HepG2 (cell line): Measurements from ENCODE around the gene TNFAIP8L1. TPM values are rescaled to one million over a fixed set of nuclear protein-coding genes. Genes with fewer than 3 reads are reported as not detected.

Experiments used
- ESRRA ChIP-seq: sonication (generic); formaldehyde crosslinking; IDR thresholded peaks from 2 replicates; pipeline ENCODE4 v1.5.1; 2020; ENCODE audit warnings: mild to moderate bottlenecking, low read depth, missing genetic modification reagents
- MTA1 ChIP-seq: sonication (generic); formaldehyde crosslinking; IDR thresholded peaks from 2 replicates; pipeline ENCODE4 v1.4.0; 2020; ENCODE audit warnings: missing genetic modification reagents, mild to moderate bottlenecking, borderline replicate concordance
- MZF1 ChIP-seq: sonication (generic); formaldehyde crosslinking; IDR thresholded peaks from 2 replicates; pipeline ENCODE4 v1.8.1; 2023; ENCODE audit warnings: mild to moderate bottlenecking, missing genetic modification reagents, borderline replicate concordance
- U2AF2 ChIP-seq: fragments of 200-400 bp; formaldehyde crosslinking; IDR thresholded peaks from 2 replicates; pipeline ENCODE4 v1.6.1; 2017; ENCODE audit warnings: low read depth, mild to moderate bottlenecking, low read length
- ZFY ChIP-seq: sonication (generic); formaldehyde crosslinking; IDR thresholded peaks from 2 replicates; pipeline ENCODE4 v1.4.0; 2020; ENCODE audit warnings: missing genetic modification reagents
- ZNF263 ChIP-seq: sonication (generic); formaldehyde crosslinking; IDR thresholded peaks from 2 replicates; pipeline ENCODE4 v1.4.0; 2020; ENCODE audit warnings: missing genetic modification reagents
- ZNF446 ChIP-seq: sonication (generic); formaldehyde crosslinking; IDR thresholded peaks from 2 replicates; pipeline ENCODE4 v1.5.0; 2020; ENCODE audit warnings: mild to moderate bottlenecking, missing genetic modification reagents
- ZNF564 ChIP-seq: sonication (generic); formaldehyde crosslinking; IDR thresholded peaks from 2 replicates; pipeline ENCODE4 v1.8.1; 2023; ENCODE audit warnings: mild to moderate bottlenecking, missing genetic modification reagents
- polyA plus RNA-seq, 8 experiments: library from polyadenylated mRNA; depleted of rRNA in 3 of 8; stranded (reverse) in 7 of 8; unstranded in 1 of 8; fragments of >200 nt; fragmentation: Illumina TruSeq in 4 of 8; extraction: Trizol in 4 of 8; gene quantifications; 2 replicates each; pipeline versions ENCODE4 v1.2.1 to v1.2.3, GENCODE V29; 2011 to 2016; ENCODE audit warnings: low read depth in 4 of 8, missing spikeins in 1 of 8, mixed read lengths in 1 of 8; ENCODE audit not compliant: insufficient read depth in 1 of 8
- total RNA-seq, 5 experiments: library from RNA; depleted of rRNA; stranded (reverse); fragments of >200 nt; fragmentation: Illumina TruSeq; extraction: Trizol; gene quantifications; 2 replicates each; pipeline ENCODE4 v1.2.3, GENCODE V29; 2016; ENCODE audit warnings: low read depth in 1 of 5
- TF ChIP-seq, protein P1 (sequence below): sonication (generic); formaldehyde crosslinking; IDR thresholded peaks from 2 replicates; pipeline ENCODE4 v1.9.0; 2021; ENCODE audit warnings: missing genetic modification reagents, borderline replicate concordance
- TF ChIP-seq, protein P2 (sequence below): sonication (generic); formaldehyde crosslinking; IDR thresholded peaks from 2 replicates; pipeline ENCODE4 v1.5.1; 2020; ENCODE audit warnings: missing genetic modification reagents, mild to moderate bottlenecking, borderline replicate concordance
- TF ChIP-seq, protein P3 (sequence below): sonication (generic); formaldehyde crosslinking; IDR thresholded peaks from 2 replicates; pipeline ENCODE4 v1.5.1; 2020; ENCODE audit warnings: missing genetic modification reagents, mild to moderate bottlenecking, borderline replicate concordance
- TF ChIP-seq, protein P4 (sequence below): sonication (generic); formaldehyde crosslinking; IDR thresholded peaks from 2 replicates; pipeline ENCODE4 v1.8.0; 2022; ENCODE audit warnings: mild to moderate bottlenecking, missing genetic modification reagents, moderate library complexity
- TF ChIP-seq, protein P5 (sequence below): sonication (generic); formaldehyde crosslinking; conservative IDR thresholded peaks from 2 replicates; pipeline ENCODE4 v1.4.0; 2020; ENCODE audit warnings: mild to moderate bottlenecking, missing genetic modification reagents, moderate library complexity

The TNFAIP8L1 gene
- total and polyA plus RNA-seq, 2 of the 13 experiments (the other 11 are each of a cell fraction or from before 2014, with no cell fraction given): 13.4 to 21.4 TPM

DNA sequence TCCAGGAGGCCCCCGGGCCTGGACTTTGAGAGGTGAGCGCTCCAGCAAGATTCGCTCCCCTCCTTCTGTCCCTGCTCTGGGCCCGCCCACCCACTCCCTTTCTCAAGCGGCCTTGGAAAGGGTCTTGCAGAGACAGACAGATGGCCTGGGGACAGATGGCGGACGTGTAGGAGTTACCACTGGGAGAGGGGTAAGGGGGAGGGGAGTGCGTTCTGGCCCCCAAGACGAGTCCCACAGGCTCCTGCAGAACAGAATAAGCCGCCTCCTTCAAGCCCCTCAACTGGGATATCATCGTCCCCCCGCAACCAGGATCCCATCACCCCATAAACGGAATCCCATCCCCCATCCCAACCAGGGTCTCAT, 3.6 kb upstream of the TNFAIP8L1 start (continued):
- TF ChIP-seq ZFY (CRISPR knock-in tag) (no peak), MZF1 (no peak), MTA1 (CRISPR knock-in tag) (peak; percentile 64; the same call in 1 of the 2 replicates), ZNF446 (no peak), U2AF2 (no peak), ZNF263 (no peak), ZNF564 (CRISPR knock-in tag) (0 out of 2 replicates have a peak, but pooled peaks have one; percentile 31), ESRRA (CRISPR knock-in tag) (peak; percentile 29; the same call in 1 of the 2 replicates)
- TF ChIP-seq, protein P1, sequence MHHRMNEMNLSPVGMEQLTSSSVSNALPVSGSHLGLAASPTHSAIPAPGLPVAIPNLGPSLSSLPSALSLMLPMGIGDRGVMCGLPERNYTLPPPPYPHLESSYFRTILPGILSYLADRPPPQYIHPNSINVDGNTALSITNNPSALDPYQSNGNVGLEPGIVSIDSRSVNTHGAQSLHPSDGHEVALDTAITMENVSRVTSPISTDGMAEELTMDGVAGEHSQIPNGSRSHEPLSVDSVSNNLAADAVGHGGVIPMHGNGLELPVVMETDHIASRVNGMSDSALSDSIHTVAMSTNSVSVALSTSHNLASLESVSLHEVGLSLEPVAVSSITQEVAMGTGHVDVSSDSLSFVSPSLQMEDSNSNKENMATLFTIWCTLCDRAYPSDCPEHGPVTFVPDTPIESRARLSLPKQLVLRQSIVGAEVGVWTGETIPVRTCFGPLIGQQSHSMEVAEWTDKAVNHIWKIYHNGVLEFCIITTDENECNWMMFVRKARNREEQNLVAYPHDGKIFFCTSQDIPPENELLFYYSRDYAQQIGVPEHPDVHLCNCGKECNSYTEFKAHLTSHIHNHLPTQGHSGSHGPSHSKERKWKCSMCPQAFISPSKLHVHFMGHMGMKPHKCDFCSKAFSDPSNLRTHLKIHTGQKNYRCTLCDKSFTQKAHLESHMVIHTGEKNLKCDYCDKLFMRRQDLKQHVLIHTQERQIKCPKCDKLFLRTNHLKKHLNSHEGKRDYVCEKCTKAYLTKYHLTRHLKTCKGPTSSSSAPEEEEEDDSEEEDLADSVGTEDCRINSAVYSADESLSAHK (CRISPR knock-in tag): no peak
- TF ChIP-seq, protein P2, sequence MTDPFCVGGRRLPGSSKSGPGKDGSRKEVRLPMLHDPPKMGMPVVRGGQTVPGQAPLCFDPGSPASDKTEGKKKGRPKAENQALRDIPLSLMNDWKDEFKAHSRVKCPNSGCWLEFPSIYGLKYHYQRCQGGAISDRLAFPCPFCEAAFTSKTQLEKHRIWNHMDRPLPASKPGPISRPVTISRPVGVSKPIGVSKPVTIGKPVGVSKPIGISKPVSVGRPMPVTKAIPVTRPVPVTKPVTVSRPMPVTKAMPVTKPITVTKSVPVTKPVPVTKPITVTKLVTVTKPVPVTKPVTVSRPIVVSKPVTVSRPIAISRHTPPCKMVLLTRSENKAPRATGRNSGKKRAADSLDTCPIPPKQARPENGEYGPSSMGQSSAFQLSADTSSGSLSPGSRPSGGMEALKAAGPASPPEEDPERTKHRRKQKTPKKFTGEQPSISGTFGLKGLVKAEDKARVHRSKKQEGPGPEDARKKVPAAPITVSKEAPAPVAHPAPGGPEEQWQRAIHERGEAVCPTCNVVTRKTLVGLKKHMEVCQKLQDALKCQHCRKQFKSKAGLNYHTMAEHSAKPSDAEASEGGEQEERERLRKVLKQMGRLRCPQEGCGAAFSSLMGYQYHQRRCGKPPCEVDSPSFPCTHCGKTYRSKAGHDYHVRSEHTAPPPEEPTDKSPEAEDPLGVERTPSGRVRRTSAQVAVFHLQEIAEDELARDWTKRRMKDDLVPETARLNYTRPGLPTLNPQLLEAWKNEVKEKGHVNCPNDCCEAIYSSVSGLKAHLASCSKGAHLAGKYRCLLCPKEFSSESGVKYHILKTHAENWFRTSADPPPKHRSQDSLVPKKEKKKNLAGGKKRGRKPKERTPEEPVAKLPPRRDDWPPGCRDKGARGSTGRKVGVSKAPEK (CRISPR knock-in tag): no peak
- TF ChIP-seq, protein P3, sequence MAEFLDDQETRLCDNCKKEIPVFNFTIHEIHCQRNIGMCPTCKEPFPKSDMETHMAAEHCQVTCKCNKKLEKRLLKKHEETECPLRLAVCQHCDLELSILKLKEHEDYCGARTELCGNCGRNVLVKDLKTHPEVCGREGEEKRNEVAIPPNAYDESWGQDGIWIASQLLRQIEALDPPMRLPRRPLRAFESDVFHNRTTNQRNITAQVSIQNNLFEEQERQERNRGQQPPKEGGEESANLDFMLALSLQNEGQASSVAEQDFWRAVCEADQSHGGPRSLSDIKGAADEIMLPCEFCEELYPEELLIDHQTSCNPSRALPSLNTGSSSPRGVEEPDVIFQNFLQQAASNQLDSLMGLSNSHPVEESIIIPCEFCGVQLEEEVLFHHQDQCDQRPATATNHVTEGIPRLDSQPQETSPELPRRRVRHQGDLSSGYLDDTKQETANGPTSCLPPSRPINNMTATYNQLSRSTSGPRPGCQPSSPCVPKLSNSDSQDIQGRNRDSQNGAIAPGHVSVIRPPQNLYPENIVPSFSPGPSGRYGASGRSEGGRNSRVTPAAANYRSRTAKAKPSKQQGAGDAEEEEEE (CRISPR knock-in tag): no peak
- TF ChIP-seq, protein P4, sequence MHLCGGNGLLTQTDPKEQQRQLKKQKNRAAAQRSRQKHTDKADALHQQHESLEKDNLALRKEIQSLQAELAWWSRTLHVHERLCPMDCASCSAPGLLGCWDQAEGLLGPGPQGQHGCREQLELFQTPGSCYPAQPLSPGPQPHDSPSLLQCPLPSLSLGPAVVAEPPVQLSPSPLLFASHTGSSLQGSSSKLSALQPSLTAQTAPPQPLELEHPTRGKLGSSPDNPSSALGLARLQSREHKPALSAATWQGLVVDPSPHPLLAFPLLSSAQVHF (CRISPR knock-in tag): no peak
- TF ChIP-seq, protein P5, sequence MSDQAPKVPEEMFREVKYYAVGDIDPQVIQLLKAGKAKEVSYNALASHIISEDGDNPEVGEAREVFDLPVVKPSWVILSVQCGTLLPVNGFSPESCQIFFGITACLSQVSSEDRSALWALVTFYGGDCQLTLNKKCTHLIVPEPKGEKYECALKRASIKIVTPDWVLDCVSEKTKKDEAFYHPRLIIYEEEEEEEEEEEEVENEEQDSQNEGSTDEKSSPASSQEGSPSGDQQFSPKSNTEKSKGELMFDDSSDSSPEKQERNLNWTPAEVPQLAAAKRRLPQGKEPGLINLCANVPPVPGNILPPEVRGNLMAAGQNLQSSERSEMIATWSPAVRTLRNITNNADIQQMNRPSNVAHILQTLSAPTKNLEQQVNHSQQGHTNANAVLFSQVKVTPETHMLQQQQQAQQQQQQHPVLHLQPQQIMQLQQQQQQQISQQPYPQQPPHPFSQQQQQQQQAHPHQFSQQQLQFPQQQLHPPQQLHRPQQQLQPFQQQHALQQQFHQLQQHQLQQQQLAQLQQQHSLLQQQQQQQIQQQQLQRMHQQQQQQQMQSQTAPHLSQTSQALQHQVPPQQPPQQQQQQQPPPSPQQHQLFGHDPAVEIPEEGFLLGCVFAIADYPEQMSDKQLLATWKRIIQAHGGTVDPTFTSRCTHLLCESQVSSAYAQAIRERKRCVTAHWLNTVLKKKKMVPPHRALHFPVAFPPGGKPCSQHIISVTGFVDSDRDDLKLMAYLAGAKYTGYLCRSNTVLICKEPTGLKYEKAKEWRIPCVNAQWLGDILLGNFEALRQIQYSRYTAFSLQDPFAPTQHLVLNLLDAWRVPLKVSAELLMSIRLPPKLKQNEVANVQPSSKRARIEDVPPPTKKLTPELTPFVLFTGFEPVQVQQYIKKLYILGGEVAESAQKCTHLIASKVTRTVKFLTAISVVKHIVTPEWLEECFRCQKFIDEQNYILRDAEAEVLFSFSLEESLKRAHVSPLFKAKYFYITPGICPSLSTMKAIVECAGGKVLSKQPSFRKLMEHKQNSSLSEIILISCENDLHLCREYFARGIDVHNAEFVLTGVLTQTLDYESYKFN (CRISPR knock-in tag): 0 out of 2 replicates have a peak, but pooled peaks have one; percentile 23
